ENCODE results near the gene JAM2.
A peak's percentile ranks its signal among the peaks of the same experiment; 100 is the strongest.
"Not testable (repeated sequence)": the region's sequence is repeated elsewhere in the genome, so short reads cannot be mapped to it uniquely, and the experiment has no call there.

Gene JAM2

GRCh38 chr21:25647647-25648046, 8.6 kb downstream of the JAM2 start:
- no peak for DNase-seq

DNA sequence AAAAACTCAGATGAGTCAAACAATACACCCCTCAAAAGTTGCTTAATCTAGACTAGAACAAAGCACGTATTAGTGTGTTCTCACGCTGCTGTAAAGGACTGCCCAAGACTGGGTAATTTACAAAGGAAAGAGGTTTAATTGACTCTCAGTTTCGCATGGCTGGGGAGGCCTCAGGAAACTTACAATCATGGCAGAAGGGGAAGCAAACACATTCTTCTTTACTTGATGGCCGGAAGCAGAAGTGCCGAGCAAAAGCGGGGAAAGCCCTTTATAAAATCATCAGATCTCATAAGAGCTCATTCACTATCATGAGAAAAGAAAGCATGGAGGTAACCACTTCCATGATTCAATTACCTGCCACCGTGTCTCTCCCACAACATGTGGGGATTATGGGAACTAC, 10.1 kb downstream of the JAM2 start:
- no peak for DNase-seq

- no peak for DNase-seq
Measured at GRCh38 chr21:25656412-25656811, 17.4 kb downstream of the JAM2 start.

GRCh38 chr21:25657140-25657539, 18.1 kb downstream of the JAM2 start:
- no peak for DNase-seq

DNA sequence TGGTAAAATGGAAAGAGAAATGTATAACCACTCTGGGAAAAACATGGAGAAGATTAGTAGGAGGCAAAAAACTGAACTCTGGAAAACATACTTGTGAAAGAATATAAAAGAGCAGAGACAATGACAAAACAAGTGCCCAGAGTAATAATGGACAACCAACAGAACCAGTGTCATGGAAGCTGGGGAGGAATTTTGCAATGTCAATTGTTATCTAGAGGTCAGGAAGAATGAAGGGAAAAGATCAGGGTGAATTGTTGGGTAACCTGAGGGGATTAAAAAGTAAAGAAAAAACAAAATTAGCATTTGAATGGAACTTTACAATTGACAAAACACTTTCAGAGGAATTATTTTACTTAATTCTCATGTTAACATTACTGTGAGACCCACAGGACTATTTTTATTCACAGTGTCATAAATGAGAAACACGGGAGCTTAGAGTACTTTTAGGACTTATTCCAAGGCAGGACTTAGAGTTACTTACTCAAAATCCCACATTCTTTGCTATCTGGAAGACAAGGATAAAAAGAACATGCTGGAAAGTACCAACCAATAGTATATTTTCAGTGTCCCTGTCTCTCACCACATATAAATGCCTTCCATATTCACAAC, 19.5 kb downstream of the JAM2 start:
- no peak for DNase-seq

GRCh38 chr21:25660233-25660632, 21.2 kb downstream of the JAM2 start:
- no peak for DNase-seq

DNA sequence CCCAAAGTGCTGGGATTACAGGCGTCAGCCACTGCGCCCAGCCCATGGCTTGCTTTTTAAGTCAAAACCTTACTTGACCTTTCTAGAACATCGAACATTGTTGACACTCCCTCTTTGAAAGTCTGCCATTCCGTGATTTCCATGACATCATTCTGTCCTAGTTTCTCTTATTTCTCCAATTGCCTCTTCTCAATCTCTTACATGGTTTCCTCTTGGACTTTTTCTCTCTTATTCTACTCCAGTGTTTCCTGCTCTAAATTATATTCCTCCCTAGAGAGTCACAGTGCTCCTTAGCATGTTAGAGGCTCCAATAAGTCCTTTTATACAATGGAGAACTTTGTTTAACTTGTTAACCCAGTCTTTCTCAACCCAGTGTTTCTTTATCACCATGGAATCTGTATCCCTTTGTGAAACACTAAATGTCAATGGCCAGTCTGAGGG, 25.5 kb downstream of the JAM2 start:
- DNase-seq = no peak

- DNase-seq = no peak
Measured at GRCh38 chr21:25670726-25671125, 31.7 kb downstream of the JAM2 start.

DNA sequence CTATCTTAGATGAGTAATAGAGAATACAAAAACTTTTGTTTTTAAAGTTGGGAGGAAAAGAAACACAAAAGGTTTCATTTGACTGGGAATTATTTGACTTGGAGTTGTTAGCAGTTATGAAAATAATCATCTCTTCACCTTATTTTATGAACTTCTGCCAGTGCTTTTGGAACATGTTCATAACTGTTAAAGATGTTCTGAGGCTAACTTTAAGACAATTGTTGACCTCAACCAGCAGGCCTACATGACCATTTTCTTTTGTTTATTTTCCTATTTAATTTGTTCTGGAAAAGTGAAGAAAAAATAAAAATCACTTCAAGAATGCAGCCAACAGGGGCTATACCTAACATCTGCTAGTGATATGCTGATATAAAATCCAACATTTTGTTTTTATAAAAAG, 37.4 kb downstream of the JAM2 start:
- no peak for DNase-seq

- DNase-seq = no peak
Measured at GRCh38 chr21:25682382-25682781, 43.3 kb downstream of the JAM2 start.

DNA sequence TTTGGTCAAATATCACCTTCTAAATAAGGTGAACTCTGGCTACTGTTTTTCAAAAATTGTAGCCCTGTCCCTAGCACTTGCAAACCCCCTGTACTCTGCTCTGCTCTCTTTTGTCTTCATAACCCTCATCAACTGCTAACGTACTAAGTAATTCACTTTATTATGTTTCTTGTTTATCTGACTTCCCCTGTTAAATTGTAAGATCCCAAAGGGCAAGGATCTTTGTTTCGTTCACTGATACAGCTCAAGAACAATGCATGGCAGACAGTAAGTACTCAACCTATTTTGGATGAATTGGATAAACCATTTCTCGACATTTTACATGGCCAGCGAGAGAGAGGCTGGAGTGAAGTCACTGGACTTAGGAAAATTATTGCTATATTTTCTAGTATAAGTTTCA, 48.7 kb downstream of the JAM2 start:
- DNase-seq = no peak

GRCh38 chr21:25688275-25689155, 49.5 kb downstream of the JAM2 start:
- no peak for DNase-seq

- DNase-seq = no peak
Measured at GRCh38 chr21:25689226-25689625, 50.2 kb downstream of the JAM2 start.

GRCh38 chr21:25691976-25692375, 52.9 kb downstream of the JAM2 start:
- DNase-seq = no peak

DNA sequence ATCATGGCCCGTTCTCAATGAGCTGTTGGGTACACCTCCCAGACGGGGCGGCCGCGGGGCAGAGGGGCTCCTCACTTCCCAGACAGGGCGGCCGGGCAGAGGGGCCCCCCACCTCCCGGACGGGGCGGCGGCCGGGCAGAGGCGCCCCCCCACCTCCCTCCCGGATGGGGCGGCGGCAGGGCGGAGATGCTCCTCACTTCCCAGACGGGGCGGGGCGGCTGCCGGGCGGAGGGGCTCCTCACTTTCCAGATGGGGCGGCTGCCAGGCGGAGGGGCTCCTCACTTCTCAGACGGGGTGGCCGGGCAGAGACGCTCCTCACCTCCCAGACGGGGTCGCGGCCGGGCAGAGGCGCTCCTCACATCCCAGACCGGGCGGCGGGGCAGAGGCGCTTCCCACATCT, 56.4 kb downstream of the JAM2 start:
- DNase-seq = not testable (repeated sequence)

DNA sequence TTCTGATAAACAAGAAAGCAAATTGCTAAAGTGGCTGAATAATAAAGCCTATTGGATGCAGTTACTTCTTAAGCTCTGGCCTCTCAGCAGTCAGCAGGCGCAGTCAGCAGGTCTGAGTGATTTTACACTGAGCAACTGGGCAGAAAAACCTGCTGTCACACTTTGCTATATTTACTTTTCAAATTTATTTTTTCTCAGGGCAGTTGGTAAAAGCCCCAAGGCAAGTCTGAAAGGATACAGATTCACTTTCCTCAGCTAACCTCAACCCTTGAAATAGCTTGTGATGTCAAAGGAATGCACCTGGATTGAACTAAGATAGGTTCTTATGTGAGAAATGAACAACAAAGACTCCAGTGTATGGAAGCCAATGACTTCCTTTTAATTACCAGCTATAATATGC, 61.7 kb downstream of the JAM2 start:
- DNase-seq = no peak

DNA sequence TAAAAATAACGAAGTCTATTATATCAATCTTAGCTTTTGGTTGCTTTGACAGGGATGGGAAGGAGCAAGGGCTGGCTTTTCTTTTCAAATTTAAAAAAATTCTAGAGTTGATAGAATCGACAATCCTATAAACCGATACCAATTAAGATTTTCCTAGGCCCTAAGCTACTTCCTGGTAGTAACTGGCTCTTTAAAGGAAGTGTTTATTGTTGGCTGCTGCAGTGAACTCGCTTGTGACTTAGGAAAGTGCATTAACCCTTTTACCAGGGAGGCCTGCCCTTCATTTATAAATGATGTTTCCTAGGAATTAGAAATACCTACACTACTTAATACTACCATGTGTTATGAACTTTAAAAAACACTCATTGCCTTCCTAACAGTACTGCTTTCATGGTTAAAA, 62.5 kb downstream of the JAM2 start:
- no peak for DNase-seq

DNA sequence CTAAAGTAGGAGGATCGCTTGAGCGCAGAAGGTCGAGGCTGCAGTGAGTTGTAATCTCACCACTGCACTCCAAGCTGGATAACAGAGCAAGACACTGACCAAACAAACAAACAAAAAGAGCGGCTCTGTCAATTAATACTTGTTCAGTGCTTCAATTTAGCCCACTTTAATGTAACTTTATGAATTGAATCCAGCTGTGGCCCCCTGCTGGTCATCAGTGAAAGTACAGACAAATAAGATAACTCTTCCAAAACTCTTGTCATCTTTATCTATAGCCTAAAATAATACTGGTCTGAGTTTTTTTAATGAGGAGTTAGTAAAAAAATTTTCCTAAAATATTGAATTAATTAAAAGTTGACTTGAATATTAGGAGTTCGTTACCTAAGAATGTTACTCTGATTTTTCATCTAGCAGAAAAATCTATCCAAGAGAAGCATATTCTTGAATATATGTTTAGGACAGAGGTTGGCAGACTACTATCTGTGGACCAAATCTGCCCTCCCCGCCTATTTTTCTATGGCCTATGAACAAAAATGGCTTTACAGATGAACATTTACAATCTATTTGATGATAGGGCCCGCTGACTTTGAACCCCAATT, 69.5 kb downstream of the JAM2 start:
- peak; percentile 21 for DNase-seq

- no peak for DNase-seq
Measured at GRCh38 chr21:25709684-25710265, 70.7 kb downstream of the JAM2 start.

- no peak for DNase-seq
Measured at GRCh38 chr21:25710550-25710949, 71.5 kb downstream of the JAM2 start.

DNA sequence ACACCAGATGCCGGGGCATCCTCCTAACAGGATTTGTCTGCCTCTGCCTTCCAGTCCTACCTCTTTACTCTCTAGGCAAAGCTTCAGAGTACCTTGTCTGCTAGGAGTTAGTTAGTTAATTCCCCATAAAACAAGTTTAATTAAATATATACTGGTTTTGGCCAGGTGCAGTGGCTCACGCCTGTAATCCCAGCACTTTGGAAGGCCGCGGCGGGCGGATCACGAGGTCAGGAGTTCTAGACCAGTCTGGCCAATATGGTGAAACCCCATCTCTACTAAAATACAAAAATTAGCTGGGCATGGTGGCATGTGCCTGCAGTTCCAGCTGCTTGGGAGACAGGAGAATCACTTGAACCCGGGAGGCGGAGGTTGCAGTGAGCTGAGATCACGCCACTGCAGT, 75.0 kb downstream of the JAM2 start:
- not testable (repeated sequence) for DNase-seq

DNA sequence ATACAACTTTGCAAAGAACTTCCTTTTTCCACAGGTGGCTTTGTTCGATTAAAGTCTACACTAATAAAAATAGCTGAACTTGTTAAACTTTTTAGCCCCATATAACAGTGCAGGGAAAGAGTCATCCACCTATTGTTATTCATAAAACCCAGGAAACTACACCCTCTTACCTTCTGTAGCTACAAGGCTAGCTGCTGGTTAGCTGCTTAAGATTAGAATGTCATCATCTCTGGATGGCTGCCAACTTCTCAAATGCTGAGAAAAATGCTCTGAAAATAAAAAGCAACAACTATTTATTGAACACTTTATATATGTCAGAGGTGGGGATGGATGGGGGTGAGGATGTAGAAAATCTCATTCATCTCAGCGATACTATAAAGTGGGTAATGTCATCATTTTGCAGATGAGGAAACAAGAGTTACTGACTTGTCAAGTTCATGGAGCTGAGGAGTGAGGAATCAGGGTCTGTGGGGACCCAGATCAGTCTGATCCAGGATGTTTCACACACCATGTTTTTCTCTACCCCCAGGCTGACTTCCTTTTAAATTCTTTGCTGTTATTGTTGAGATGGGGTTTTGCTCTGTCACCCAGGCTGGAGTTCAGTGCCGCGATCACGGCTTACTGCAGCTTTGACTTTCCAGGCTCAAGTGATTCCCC, 78.6 kb downstream of the JAM2 start:
- DNase-seq = no peak

GRCh38 chr21:25721987-25722386, 82.9 kb downstream of the JAM2 start:
- DNase-seq = no peak
